ENCODE measurements around the gene CD86. TPM values are rescaled to one million over a fixed set of nuclear protein-coding genes. Genes with fewer than 3 reads are reported as not detected.

Gene CD86
- total and polyA plus RNA-seq, 8 donors = 0.31 to 9.0 (median 0.55) TPM

- intact Hi-C loops (cut with DNase I) = no loop called here
- DNase-seq (no peak), FAIRE-seq (no peak), ATAC-seq (no peak)
- Histone ChIP-seq H3K36me3 (no peaks in the 10 kb centered on the region), H3K27ac (no peak overlapping the region), H3K27me3 (no peaks in the 10 kb centered on the region), H3K4me1 (no peaks in the 10 kb centered on the region), H3K9me3 (no peaks in the 10 kb centered on the region), H3K4me3 (no peak overlapping the region)
- WGBS, 2 donors = 27 to 54% methylated on average over 1 of the region's 1 CpG
- TF ChIP-seq CTCF (IDR thresholded peaks at IDR 0.05) = no peak
Measured at GRCh38 chr3:122111974-122112373, 56.8 kb downstream of the CD86 start.

- Histone ChIP-seq H3K9me3 (no peaks in the 10 kb centered on the region), H3K27me3 (no peaks in the 10 kb centered on the region), H3K27ac (no peak overlapping the region), H3K36me3 (no peaks in the 10 kb centered on the region), H3K4me3 (no peak overlapping the region), H3K4me1 (no peaks in the 10 kb centered on the region)
- intact Hi-C loops (cut with DNase I) = no loop called here
- DNase-seq (no peak), ATAC-seq (no peak), FAIRE-seq (no peak)
- no peak for TF ChIP-seq CTCF (IDR thresholded peaks at IDR 0.05)
- 55 to 67% methylated on average over 1 of the region's 1 CpG for WGBS, 2 donors
Measured at GRCh38 chr3:122112754-122113153, 57.6 kb downstream of the CD86 start.

GRCh38 chr3:122123850-122124249 is 68.7 kb downstream of the CD86 start:
- no peaks in the 10 kb centered on the region for H3K4me1 ChIP-seq
- H3K4me3 ChIP-seq = no peak overlapping the region
- 91 to 92% methylated on average over 1 of the region's 1 CpG for whole genome bisulfite sequencing, 2 donors
- no peaks in the 10 kb centered on the region for H3K36me3 ChIP-seq
- no peak for FAIRE-seq
- DNase-seq = no peak
- H3K27me3 ChIP-seq = no peaks in the 10 kb centered on the region
- no peak for TF ChIP-seq CTCF (IDR thresholded peaks at IDR 0.05)
- H3K9me3 ChIP-seq = no peaks in the 10 kb centered on the region
- intact Hi-C loops (cut with DNase I) = no loop called here
- H3K27ac ChIP-seq = no peak overlapping the region
- ATAC-seq = no peak

- peak overlapping the region in 3 of 4 donors; percentile 13 to 39 (median 33) for H3K27ac ChIP-seq
- TF ChIP-seq CTCF (IDR thresholded peaks at IDR 0.05) = no peak
- H3K36me3 ChIP-seq = no peaks in the 10 kb centered on the region
- ATAC-seq (peak in 2 of 4 donors; percentile 67 to 74), FAIRE-seq (no peak), DNase-seq (peak in 2 of 6 donors; percentile 19 to 53)
- 48 to 55% methylated on average over 7 of the region's 7 CpGs for WGBS, 2 donors
- no peaks in the 10 kb centered on the region for H3K4me1 ChIP-seq
- H3K27me3 ChIP-seq = no peaks in the 10 kb centered on the region
- no peak overlapping the region for H3K4me3 ChIP-seq
- H3K9me3 ChIP-seq = no peaks in the 10 kb centered on the region
- intact Hi-C loops (cut with DNase I) = no loop called here
Measured at GRCh38 chr3:122132949-122133540, 77.9 kb downstream of the CD86 start.

- FAIRE-seq (no peak), DNase-seq (peak in 1 of 6 donors; percentile 32), ATAC-seq (peak; percentile 82 to 94 (median 92))
- no peaks in the 10 kb centered on the region for H3K36me3 ChIP-seq
- intact Hi-C loops (cut with DNase I) = no loop called here
- no peak overlapping the region for H3K4me3 ChIP-seq
- 51 to 55% methylated on average over 3 of the region's 3 CpGs for WGBS, 2 donors
- no peak for TF ChIP-seq CTCF (IDR thresholded peaks at IDR 0.05)
- no peaks in the 10 kb centered on the region for H3K9me3 ChIP-seq
- no peaks in the 10 kb centered on the region for H3K27me3 ChIP-seq
- H3K27ac ChIP-seq = no peak overlapping the region
- peaks cover 0 to 4% (median 0%) of the 10 kb centered on the region in 3 donors for H3K4me1 ChIP-seq
Measured at GRCh38 chr3:122146466-122146865, 91.3 kb downstream of the CD86 start.
